Retinal pigment epithelial cell (primary cell): ENCODE data around the gene PMIS2.
A peak's percentile ranks its signal among the peaks of the same experiment; 100 is the strongest.

Experiments used
- DNase-seq: peaks from one replicate; pipeline ENCODE4 v3.0.0-alpha.2; 2010; ENCODE audit warnings: low read depth
- H3K4me3 ChIP-seq: 2 replicates; pipeline ENCODE4 v1.5.1; 2011; ENCODE audit warnings: mild to moderate bottlenecking, low read length, control low read depth, moderate library complexity
- CTCF ChIP-seq: conservative IDR thresholded peaks from 2 replicates; pipeline ENCODE4 v1.5.1; 2011; ENCODE audit warnings: low read depth, low read length, control low read depth, inconsistent platforms

The PMIS2 gene

GRCh38 chr19:35628565-35629331, 42.8 kb downstream of the PMIS2 start, which contains the start of gene RBM42:
TSS of gene RBM42 (plus strand) at chr19:35629036. CDS start at chr19:35629154, 118 bp downstream.
- peak within 1 kb of the TSS; percentile 90 for H3K4me3 ChIP-seq
- DNase-seq = peak; percentile 96
- no peak for TF ChIP-seq CTCF

- no peak for TF ChIP-seq CTCF
- DNase-seq = no peak
- peak overlapping the region; percentile 90 for H3K4me3 ChIP-seq
Measured at GRCh38 chr19:35629332-35629633, 43.3 kb downstream of the PMIS2 start.

- TF ChIP-seq CTCF = no peak
- no peak for DNase-seq
- H3K4me3 ChIP-seq = no peak overlapping the region
Measured at GRCh38 chr19:35633727-35634440, 47.9 kb downstream of the PMIS2 start.

GRCh38 chr19:35636651-35637050, 50.7 kb downstream of the PMIS2 start:
- H3K4me3 ChIP-seq = no peak overlapping the region
- DNase-seq = no peak
- no peak for TF ChIP-seq CTCF
